NK-92 treated with Interleukin-12 subunit alpha and Interleukin-12 subunit beta, amount 100 ng/mL, for 24 hours (cell line): Measurements from ENCODE around the gene LOXL4.

ENCODE experiments used
- DNase-seq: peaks from one replicate; lab custom pipeline; 2025; lab: John Stamatoyannopoulos, UW

LOXL4 gene

GRCh38 chr10:98294270-98294627 is 26.3 kb upstream of the LOXL4 start:
- DNase-seq = no peak

DNA sequence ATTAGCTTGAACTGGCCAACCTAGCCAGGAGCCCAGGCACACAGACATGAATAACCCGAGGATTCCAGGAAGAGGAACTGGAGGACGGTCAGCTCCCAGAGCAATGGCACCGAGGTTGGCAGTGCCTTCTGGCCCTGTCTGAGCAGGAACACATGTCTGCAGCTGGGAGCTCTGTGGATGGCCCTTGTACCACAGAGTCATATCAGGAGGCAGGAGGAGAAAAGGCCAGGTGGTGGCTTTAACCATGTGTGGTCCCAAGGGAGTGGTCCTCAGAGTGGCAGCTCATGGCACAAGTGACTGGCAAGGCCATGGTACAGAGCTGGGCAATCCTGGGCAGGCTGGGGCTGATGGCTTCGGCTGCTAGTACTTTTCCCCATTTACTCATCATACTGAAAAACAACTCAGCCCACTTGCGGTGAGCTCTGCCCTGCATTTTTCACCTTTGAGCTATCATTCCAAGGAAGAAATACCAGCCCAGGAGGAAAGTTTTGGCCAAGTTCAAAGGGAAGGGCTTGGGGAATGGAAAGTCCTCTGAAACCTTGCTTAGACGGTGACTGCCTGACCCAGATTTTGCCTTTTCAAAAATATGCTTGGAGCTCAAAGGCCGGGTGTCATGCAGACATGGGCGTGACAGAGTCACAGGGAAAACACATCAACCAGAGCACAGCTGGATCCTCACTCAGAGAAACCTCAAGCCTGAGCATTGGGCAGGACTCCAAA is 25.7 kb upstream of the LOXL4 start:
- DNase-seq = no peak

DNA sequence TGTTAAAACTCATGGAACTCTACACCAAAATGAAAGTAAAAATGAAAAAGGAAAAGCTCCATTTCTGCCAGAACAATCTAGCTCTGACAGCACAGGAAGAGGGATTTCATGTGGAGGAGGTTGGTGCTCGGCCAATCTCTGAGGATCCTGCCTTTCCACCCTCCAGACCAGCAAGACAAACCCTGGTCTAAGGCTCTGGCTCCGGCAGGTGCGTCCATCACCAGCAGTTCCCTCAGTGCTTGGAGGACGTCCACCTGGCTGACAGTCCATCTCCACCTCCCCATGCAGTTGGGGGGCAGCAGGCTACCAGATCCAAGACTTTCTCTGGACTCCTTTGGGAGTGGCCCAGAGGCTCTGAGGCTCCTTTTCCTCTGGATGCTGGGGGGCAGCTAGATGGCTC is 25.0 kb upstream of the LOXL4 start:
- DNase-seq = no peak

DNA sequence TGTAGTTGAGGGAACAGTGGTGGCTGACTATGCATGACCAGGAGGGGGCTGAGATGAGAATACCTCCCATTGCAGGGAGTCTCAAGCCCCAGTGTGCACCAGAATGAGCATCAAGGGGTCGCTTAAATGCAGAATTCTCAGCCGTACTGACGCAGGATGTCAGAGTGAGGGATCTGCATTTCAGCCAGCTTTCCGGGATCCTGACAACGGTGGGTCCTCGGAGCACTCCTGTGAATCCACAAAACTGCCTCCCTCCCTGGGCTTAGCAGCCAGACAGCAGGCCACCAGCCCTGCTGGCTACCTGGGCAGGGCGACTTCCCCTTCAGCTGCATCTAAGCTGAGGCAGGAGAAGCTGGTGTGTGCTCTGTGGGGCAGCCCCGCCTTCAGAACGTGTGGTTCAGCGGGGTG is 21.8 kb upstream of the LOXL4 start:
- DNase-seq = no peak

DNA sequence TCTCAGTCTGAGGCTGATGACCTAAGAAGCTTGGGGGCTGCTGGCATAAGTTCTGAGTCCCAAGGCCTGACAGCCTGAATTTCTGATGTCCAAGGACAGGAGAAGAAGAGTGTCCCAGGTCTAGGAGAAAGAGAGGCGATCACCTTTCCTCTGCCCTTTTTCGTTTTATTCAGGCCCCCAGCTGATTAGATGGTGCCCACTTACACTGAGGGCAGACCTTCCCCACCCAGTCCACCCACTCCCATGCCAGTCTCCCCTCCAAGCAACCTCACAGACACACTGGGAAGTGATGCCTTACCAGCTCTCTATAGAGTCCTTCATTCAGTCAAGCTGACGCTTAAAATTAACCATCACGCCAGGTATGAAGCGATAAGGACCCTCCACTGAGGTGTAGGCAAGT is 19.3 kb upstream of the LOXL4 start:
- DNase-seq = no peak

DNA sequence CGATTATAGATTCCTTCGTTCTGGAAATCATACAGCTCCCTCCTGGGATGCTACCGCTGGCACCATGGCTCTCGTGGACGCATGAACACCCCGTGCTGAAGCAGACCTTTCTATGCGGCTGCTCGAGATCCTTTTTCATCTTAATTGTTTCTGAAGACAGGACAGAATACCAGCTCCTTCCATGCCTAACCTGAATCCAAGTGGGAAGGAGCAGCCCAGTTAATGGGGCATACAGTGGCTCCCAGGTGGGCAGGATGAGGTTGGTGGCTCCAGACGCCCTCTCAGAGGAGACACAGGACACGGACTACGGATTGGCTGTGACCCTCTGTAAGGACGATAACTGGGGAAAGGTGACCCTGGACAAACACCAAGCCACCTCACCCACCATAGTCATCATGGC is 18.4 kb upstream of the LOXL4 start:
- DNase-seq = no peak

- no peak for DNase-seq
These were observed 17.4 kb upstream of the LOXL4 start for GRCh38 chr10:98285416-98285815.

GRCh38 chr10:98276311-98276710 is 8.3 kb upstream of the LOXL4 start:
- DNase-seq = no peak

GRCh38 chr10:98274562-98274961 is 6.6 kb upstream of the LOXL4 start:
- no peak for DNase-seq

- no peak for DNase-seq
These were observed 5.3 kb upstream of the LOXL4 start for GRCh38 chr10:98273057-98273850.

- DNase-seq = no peak
These were observed 4.7 kb upstream of the LOXL4 start for GRCh38 chr10:98272656-98273055.

GRCh38 chr10:98272245-98272644 is 4.3 kb upstream of the LOXL4 start:
- no peak for DNase-seq

DNA sequence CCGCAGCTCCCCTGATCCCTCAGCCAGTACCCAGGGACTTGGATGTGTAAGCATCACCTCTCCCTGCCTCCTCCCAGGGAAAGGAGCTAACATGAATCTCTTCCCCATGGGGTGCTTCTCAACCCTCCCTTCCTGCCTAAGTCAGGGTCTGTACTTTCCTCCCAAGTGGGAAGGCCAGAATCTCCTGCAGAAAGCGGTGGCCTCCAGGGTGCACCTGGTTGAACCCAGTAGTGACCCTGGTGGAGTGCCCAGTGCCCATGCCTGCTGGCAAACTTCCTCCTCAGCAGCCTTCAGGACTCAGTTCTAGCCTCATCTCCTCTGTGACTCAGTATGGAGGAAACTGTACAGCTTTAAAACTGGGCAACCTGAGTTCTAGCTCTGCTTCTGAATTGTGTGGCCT is 2.8 kb upstream of the LOXL4 start:
- no peak for DNase-seq

- DNase-seq = no peak
These were observed 2.2 kb upstream of the LOXL4 start for GRCh38 chr10:98270073-98270740.

- no peak for DNase-seq
These were observed 1.5 kb upstream of the LOXL4 start for GRCh38 chr10:98269435-98269912.

DNA sequence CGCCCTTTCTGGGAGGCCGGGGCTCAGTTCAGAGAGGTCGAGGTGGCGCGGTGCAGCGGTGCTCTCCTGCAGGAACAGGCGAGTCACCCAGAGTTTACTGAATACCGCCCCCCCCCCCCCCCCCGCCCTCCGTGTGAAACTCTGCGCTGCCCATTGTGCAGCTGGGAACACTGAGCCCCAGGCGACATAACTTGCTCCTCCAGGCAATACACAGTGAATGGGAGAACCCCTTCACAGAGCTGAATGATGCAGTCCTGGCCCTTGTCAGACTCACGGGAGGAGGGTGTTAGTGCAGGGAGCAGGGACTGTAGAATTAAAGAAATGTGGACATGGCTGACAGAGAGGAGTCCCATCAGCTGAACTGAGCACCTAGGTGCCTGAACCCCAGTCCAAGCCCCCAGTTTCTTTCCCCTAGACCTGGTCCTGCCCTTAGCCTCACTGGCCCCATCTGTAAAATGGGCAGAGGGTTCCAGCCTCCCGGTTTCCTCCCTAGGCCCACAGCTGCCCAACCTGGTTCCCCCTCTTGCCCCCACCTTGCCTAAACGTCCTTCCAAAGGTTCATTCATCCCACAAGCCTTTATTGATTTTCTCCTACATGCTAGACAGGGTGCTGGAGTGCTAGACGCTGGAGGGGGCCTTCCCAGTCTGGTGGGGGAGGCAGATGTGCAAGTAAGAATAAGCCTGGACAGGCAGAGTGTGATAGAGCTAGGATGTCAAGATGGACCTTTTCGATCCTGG is 869 bp upstream of the LOXL4 start:
- no peak for DNase-seq

DNA sequence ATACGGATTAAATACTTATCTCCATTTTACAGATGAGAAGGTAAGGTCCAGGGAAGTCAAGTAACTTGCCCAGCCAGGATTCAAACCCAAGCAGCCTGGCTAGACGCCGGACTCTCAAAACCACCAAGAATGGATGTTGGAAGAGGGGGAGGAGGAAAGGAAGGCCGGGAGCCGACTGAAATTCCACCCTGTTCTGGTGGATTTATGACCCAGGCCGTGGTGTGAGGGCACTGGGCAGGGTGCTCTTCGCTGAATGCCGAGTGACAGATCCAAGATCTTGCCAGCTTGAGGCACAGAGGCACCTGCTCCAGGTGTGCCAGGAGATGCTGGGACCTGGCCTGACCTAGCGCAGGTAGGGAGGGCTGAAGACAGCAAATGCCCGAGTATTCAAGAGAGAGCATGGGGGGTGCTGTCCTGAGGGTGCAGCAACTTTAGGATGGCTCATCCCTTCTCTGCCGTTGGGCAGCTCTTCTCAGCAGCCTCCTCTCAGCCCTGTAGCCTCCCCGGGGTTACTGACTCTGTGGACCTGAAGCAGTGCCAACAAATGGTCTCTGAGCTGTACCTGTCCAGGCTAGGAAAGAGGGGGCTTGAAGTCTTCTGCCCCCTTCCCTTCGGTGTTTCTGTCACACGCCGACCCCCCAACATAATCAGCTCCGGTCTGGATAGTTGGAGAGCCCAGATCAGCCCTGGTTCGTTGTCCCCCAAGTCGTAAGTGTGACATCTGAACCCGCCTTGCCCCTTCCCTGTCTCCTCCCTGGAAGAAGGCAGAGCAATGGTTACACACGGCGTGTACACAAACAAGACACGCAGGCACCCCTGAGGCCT is 713 bp downstream of the LOXL4 start:
- no peak for DNase-seq

- no peak for DNase-seq
These were observed 1.3 kb downstream of the LOXL4 start for GRCh38 chr10:98266647-98267046.

DNA sequence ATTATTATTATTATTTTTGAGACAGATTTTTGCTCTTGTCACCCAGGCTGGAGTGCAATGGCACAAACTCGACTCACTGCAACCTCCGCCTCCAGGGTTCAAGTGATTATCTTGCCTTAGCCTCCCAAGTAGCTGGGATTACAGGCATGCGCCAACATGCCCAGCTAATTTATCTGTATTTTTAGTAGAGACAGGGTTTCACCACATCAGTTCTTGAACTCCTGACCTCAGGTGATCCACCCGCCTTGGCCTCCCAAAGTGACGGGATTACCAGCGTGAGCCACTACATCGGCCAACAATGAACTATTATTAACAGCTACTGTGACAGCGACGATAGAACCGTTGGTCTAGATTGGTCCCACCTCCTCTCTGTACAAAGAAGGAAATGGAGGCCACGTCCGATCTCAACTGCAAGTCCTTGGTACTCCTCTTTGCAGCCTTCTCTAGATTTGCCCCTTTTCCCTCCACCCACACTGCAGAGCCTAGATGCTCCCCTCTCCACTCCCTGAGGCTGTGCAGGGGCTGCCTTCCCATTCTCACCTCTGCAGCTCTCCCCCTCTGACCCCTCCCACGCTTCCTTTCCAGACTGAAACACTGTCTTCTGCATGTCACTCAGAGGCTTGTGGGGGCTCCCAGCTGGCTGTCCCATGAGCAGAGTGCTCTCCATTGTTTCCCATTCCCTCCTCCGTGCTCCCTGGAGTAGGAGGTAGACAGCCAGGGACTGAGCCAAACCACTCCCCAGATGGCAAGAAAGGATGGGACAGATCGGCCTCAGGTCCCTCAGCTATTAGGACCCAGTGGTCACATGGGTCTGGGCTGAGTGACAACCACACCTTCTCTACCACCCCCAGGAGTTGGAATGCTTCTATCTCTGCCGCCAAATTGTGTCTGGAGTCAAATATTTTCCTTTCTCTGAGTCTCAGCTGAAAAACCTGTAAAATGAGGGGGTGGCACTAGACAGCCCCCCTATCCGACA is 2.3 kb downstream of the LOXL4 start:
- DNase-seq = no peak

- no peak for DNase-seq
These were observed 3.5 kb downstream of the LOXL4 start for GRCh38 chr10:98264378-98265065.
